Mononuclear cell (primary cell): ENCODE measurements around the gene NUDT19. TPM values are rescaled to one million over a fixed set of nuclear protein-coding genes. Genes with fewer than 3 reads are reported as not detected.

Source experiments
- H3K27me3 ChIP-seq: 2 replicates; pipeline ENCODE4 v1.6.0; 2011; ENCODE audit warnings: low read length, control low read depth; ENCODE audit not compliant: insufficient read depth
- H3K4me1 ChIP-seq: 2 replicates; pipeline ENCODE4 v1.5.1; 2011; ENCODE audit warnings: mild to moderate bottlenecking, low read length, control low read depth; ENCODE audit not compliant: insufficient read depth
- H3K4me3 ChIP-seq: 2 replicates; pipeline ENCODE4 v1.5.1; 2011; ENCODE audit warnings: mild to moderate bottlenecking, low read length, moderate library complexity
- H3K9me3 ChIP-seq: 2 replicates; pipeline ENCODE4 v1.5.1; 2011; ENCODE audit warnings: low read depth, mild to moderate bottlenecking, control low read depth, low read length
- total RNA-seq: library from RNA; depleted of rRNA; stranded (reverse); fragments of >200 nt; gene quantifications from one replicate; pipeline ENCODE4 v1.2.3, GENCODE V29; 2012

The NUDT19 gene
- total RNA-seq, 1 donor, result 5.7 TPM

GRCh38 chr19:32669310-32669709 is 22.3 kb upstream of the NUDT19 start:
- H3K4me1 ChIP-seq, result peaks cover 45% of the 10 kb centered on the region
- H3K27me3 ChIP-seq, result no peaks in the 10 kb centered on the region
- no peaks in the 10 kb centered on the region for H3K9me3 ChIP-seq
- no peak overlapping the region for H3K4me3 ChIP-seq

- H3K4me3 ChIP-seq, result no peak overlapping the region
- peaks cover 64% of the 10 kb centered on the region for H3K4me1 ChIP-seq
- H3K9me3 ChIP-seq, result no peaks in the 10 kb centered on the region
- H3K27me3 ChIP-seq, result peaks cover 6% of the 10 kb centered on the region
Observed at GRCh38 chr19:32671883-32672593, 19.6 kb upstream of the NUDT19 start.

GRCh38 chr19:32672841-32673240 is 18.8 kb upstream of the NUDT19 start:
- Histone ChIP-seq H3K9me3 (no peaks in the 10 kb centered on the region), H3K4me3 (no peak overlapping the region), H3K4me1 (peaks cover 65% of the 10 kb centered on the region), H3K27me3 (peaks cover 14% of the 10 kb centered on the region)

- Histone ChIP-seq H3K4me1 (peaks cover 59% of the 10 kb centered on the region), H3K27me3 (peaks cover 15% of the 10 kb centered on the region), H3K4me3 (no peak overlapping the region), H3K9me3 (no peaks in the 10 kb centered on the region)
Observed at GRCh38 chr19:32673573-32673972, 18.0 kb upstream of the NUDT19 start.

- Histone ChIP-seq H3K9me3 (no peaks in the 10 kb centered on the region), H3K27me3 (peaks cover 15% of the 10 kb centered on the region), H3K4me3 (peak overlapping the region; percentile 78), H3K4me1 (peaks cover 59% of the 10 kb centered on the region)
Observed at GRCh38 chr19:32674153-32674930, 17.3 kb upstream of the NUDT19 start.

GRCh38 chr19:32674931-32675719 is 16.5 kb upstream of the NUDT19 start, which contains the start of gene ANKRD27:
Gene ANKRD27, minus strand, starts transcription at chr19:32675180. Its CDS starts 16,165 bp downstream, at chr19:32659015.
- Histone ChIP-seq H3K4me1 (peaks cover 52% of the 10 kb centered on the region), H3K4me3 (peak within 1 kb of the TSS; percentile 78), H3K9me3 (no peaks in the 10 kb centered on the region), H3K27me3 (peaks cover 15% of the 10 kb centered on the region)

GRCh38 chr19:32675720-32676185 is 15.9 kb upstream of the NUDT19 start, which contains the start of gene RGS9BP:
Gene RGS9BP, plus strand, starts transcription at chr19:32675848. Its CDS starts 416 bp downstream, at chr19:32676264.
- Histone ChIP-seq H3K4me1 (peaks cover 49% of the 10 kb centered on the region), H3K27me3 (peaks cover 15% of the 10 kb centered on the region), H3K4me3 (peak within 1 kb of the TSS; percentile 78), H3K9me3 (no peaks in the 10 kb centered on the region)

GRCh38 chr19:32676186-32676894 is 15.3 kb upstream of the NUDT19 start:
- peaks cover 49% of the 10 kb centered on the region for H3K4me1 ChIP-seq

GRCh38 chr19:32676895-32677359 is 14.7 kb upstream of the NUDT19 start:
- Histone ChIP-seq H3K27me3 (peaks cover 15% of the 10 kb centered on the region), H3K4me1 (peaks cover 44% of the 10 kb centered on the region), H3K4me3 (no peak overlapping the region)

More at GRCh38 chr19:32676186-32676894, 15.3 kb upstream of the NUDT19 start:
- Histone ChIP-seq H3K27me3 (peaks cover 15% of the 10 kb centered on the region), H3K9me3 (no peaks in the 10 kb centered on the region), H3K4me3 (peak overlapping the region; percentile 78)

GRCh38 chr19:32677657-32678056 is 14.0 kb upstream of the NUDT19 start:
- no peaks in the 10 kb centered on the region for H3K9me3 ChIP-seq
- H3K4me3 ChIP-seq, result no peak overlapping the region
- H3K27me3 ChIP-seq, result peaks cover 15% of the 10 kb centered on the region
- peaks cover 36% of the 10 kb centered on the region for H3K4me1 ChIP-seq

More at GRCh38 chr19:32676895-32677359, 14.7 kb upstream of the NUDT19 start:
- no peaks in the 10 kb centered on the region for H3K9me3 ChIP-seq

- H3K9me3 ChIP-seq, result no peaks in the 10 kb centered on the region
- H3K4me3 ChIP-seq, result no peak overlapping the region
- peaks cover 15% of the 10 kb centered on the region for H3K27me3 ChIP-seq
- H3K4me1 ChIP-seq, result peaks cover 11% of the 10 kb centered on the region
Observed at GRCh38 chr19:32680986-32681385, 10.6 kb upstream of the NUDT19 start.

GRCh38 chr19:32682317-32682716 is 9.3 kb upstream of the NUDT19 start:
- Histone ChIP-seq H3K4me3 (no peak overlapping the region), H3K9me3 (no peaks in the 10 kb centered on the region), H3K4me1 (no peaks in the 10 kb centered on the region), H3K27me3 (peaks cover 7% of the 10 kb centered on the region)

GRCh38 chr19:32686847-32687475 is 4.7 kb upstream of the NUDT19 start:
- no peaks in the 10 kb centered on the region for H3K27me3 ChIP-seq
- H3K4me3 ChIP-seq, result no peak overlapping the region

GRCh38 chr19:32687681-32688080 is 3.9 kb upstream of the NUDT19 start:
- H3K27me3 ChIP-seq, result no peaks in the 10 kb centered on the region
- H3K4me1 ChIP-seq, result peaks cover 25% of the 10 kb centered on the region
- H3K9me3 ChIP-seq, result no peaks in the 10 kb centered on the region
- H3K4me3 ChIP-seq, result no peak overlapping the region

More at GRCh38 chr19:32686847-32687475, 4.7 kb upstream of the NUDT19 start:
- no peaks in the 10 kb centered on the region for H3K9me3 ChIP-seq
- peaks cover 19% of the 10 kb centered on the region for H3K4me1 ChIP-seq
